NT2/D1 (cell line): ENCODE measurements around the gene TOP2B.

Experiments
- DNase-seq: peaks from one replicate; pipeline ENCODE4 v3.0.0-alpha.2; 2011; ENCODE audit warnings: low read depth, low spot score
- H3K27me3 ChIP-seq: 2 replicates; pipeline ENCODE4 v1.6.0; 2011; ENCODE audit warnings: mild to moderate bottlenecking; ENCODE audit not compliant: insufficient read length, insufficient read depth
- H3K36me3 ChIP-seq: 2 replicates; pipeline ENCODE4 v1.6.1; 2011; ENCODE audit warnings: mild to moderate bottlenecking, low read length, mixed read lengths; ENCODE audit not compliant: insufficient read depth, insufficient read length
- H3K4me1 ChIP-seq: 2 replicates; pipeline ENCODE4 v1.5.1; 2011; ENCODE audit not compliant: insufficient read depth, insufficient read length
- H3K4me3 ChIP-seq: 2 replicates; pipeline ENCODE4 v1.5.1; 2011; ENCODE audit warnings: low read depth; ENCODE audit not compliant: insufficient read length
- H3K9ac ChIP-seq: 2 replicates; pipeline ENCODE4 v1.6.0; 2011; ENCODE audit warnings: low read depth; ENCODE audit not compliant: insufficient read length
- H3K9me3 ChIP-seq: 2 replicates; pipeline ENCODE4 v1.5.1; 2011; ENCODE audit warnings: mild to moderate bottlenecking, low read length; ENCODE audit not compliant: insufficient read depth
- SUZ12 ChIP-seq: IDR thresholded peaks from 2 replicates; pipeline ENCODE4 v1.6.1; 2011; ENCODE audit not compliant: insufficient read length, insufficient read depth; ENCODE audit errors: extremely low read depth
- YY1 ChIP-seq: IDR thresholded peaks from 2 replicates; pipeline ENCODE4 v1.6.1; 2011; ENCODE audit not compliant: insufficient read length, insufficient read depth
- ZNF274 ChIP-seq: IDR thresholded peaks from 2 replicates; pipeline ENCODE4 v1.6.1; 2011; ENCODE audit warnings: mild to moderate bottlenecking, low read depth, low read length

The TOP2B gene

DNA sequence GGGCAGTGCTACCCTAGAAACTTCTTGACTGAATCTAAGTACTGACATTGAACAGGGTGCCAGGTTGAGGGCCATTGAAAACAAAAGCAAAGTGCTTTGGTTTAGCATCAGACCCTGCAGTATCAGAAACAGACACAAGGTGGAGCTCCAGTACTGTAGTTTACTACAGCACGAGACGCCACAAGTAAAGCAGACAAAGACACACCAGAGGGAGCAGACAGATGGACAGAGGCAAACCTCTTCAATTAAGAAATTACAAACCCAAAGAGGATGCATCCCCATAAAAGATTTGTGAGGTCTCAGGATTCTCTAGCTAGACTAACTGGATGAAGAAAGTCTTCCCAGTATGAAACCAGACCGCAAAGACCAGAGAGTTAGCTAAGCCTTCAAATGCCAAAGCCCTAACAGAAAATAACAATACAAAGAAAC is 16.6 kb downstream of the TOP2B start:
- H3K4me3 ChIP-seq: no peak overlapping the region
- H3K36me3 ChIP-seq: peaks cover 15% of the 10 kb centered on the region
- H3K9ac ChIP-seq: no peak overlapping the region
- H3K27me3 ChIP-seq: no peaks in the 10 kb centered on the region
- H3K4me1 ChIP-seq: no peaks in the 10 kb centered on the region
- DNase-seq: peak; percentile 87
- peaks cover 19% of the 10 kb centered on the region for H3K9me3 ChIP-seq
- no peak for TF ChIP-seq YY1
- TF ChIP-seq SUZ12: no peak
- TF ChIP-seq ZNF274: no peak

DNA sequence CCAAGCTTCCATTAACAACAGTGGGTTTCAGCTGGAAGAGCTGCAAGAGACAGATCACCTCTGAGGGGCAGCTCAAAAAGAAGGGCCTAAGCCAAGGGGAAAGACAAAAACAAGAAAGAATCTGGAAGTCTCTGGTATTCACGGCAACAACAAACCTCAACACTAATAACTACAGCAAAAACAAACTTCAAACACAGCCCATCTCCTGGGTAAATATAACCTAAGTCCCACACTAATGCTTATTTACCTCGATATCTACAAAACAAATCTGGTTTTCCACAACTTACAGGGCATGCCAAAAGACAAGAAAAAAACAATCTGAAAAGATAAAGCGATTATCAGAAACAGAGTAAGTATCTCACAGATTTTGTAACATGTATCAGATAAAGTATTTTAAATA is 29.7 kb downstream of the TOP2B start:
- Histone ChIP-seq H3K36me3 (peaks cover 54% of the 10 kb centered on the region), H3K9me3 (no peaks in the 10 kb centered on the region), H3K4me3 (no peak overlapping the region), H3K27me3 (no peaks in the 10 kb centered on the region), H3K4me1 (no peaks in the 10 kb centered on the region), H3K9ac (no peak overlapping the region)
- DNase-seq: no peak
- TF ChIP-seq YY1 (no peak), SUZ12 (no peak), ZNF274 (no peak)

DNA sequence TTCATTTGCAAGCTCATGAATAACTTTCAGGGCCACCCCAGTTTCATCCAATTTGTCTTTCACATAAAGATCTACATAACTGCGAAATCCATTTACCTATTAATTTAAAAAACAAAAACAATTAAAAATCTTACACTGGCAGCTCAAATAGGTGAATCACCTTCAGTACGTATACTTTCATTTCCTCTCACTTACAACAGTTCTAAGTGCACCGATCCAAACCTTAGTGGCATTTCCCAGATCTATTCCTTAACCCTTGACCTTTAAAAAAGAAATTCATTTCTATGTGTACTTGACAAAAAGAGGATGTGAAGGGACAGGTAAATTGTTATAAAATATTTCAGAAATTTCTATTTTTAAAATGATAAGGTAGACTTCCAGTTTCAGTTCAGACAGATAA is 30.8 kb downstream of the TOP2B start:
- Histone ChIP-seq H3K4me3 (no peak overlapping the region), H3K9me3 (no peaks in the 10 kb centered on the region), H3K4me1 (no peaks in the 10 kb centered on the region), H3K36me3 (peaks cover 63% of the 10 kb centered on the region), H3K27me3 (no peaks in the 10 kb centered on the region), H3K9ac (no peak overlapping the region)
- no peak for TF ChIP-seq YY1
- no peak for TF ChIP-seq ZNF274
- no peak for TF ChIP-seq SUZ12
- DNase-seq: no peak

DNA sequence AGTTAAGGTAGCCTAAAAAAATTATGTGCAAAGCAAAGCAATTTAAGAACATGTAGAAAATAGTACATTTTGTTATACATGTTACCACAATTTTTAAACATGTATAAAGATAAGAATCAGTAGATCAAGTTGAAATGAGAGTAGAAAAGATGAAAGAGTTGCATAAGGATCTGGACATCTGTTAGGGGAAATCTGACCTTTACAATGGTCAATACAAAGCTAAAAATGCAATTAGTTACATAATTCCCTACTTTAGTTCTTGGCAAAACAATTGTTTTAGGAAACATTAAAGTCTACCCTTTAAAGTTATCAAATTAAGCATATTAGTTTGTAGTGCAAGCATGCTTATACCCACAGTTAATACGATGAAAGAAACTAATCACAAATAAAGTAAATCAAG is 32.7 kb downstream of the TOP2B start:
- no peaks in the 10 kb centered on the region for H3K9me3 ChIP-seq
- no peaks in the 10 kb centered on the region for H3K4me1 ChIP-seq
- no peaks in the 10 kb centered on the region for H3K27me3 ChIP-seq
- H3K9ac ChIP-seq: no peak overlapping the region
- no peak for DNase-seq
- H3K4me3 ChIP-seq: no peak overlapping the region
- H3K36me3 ChIP-seq: peaks cover 79% of the 10 kb centered on the region
- TF ChIP-seq ZNF274 (no peak), YY1 (no peak), SUZ12 (no peak)

DNA sequence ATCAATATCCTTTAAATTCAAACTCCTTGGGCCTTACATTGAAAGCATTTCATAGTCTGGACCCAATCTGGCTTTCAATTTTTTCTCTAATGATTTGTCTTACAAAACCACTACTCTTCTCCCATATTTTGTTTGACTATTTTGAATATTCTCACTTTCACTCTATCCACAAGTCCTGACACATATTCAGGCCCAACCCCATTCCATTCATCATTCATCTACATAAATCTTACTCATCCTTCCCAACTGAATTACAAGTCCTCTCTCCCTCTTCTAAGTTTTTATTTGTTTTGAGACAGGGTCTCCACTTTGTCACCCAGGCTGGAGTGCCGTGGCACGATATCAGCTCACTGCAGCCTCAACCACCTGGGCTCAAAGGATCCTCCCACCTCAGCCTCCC is 43.6 kb downstream of the TOP2B start:
- peaks cover 69% of the 10 kb centered on the region for H3K36me3 ChIP-seq

DNA sequence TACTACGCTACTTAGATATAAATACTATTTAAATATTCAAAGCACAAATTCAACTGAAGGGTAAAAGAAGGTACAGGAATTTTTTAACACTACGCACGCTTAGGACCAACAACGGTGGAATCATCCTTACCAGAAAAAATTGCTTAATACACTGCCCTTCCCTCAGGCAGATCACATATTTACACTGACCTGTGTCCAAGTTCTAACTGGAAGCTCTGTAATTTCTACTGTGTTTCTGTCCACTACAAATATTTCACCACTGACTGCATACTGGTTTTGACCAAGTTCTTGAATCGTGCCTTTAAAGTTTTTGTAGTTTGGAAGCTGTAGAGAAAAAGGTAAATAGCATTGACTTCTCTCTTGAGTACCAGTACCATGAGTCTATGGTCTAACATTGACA is 44.2 kb downstream of the TOP2B start:
- DNase-seq: no peak
- H3K9me3 ChIP-seq: no peaks in the 10 kb centered on the region
- H3K4me1 ChIP-seq: no peaks in the 10 kb centered on the region
- H3K9ac ChIP-seq: no peak overlapping the region
- no peak overlapping the region for H3K4me3 ChIP-seq
- peaks cover 70% of the 10 kb centered on the region for H3K36me3 ChIP-seq
- TF ChIP-seq SUZ12 (no peak), ZNF274 (no peak), YY1 (no peak)
- no peaks in the 10 kb centered on the region for H3K27me3 ChIP-seq

More for the DNA sequence above, 43.6 kb downstream of the TOP2B start:
- TF ChIP-seq SUZ12 (no peak), ZNF274 (no peak), YY1 (no peak)
- H3K9ac ChIP-seq: no peak overlapping the region
- H3K4me3 ChIP-seq: no peak overlapping the region
- H3K9me3 ChIP-seq: no peaks in the 10 kb centered on the region
- no peak for DNase-seq
- H3K4me1 ChIP-seq: no peaks in the 10 kb centered on the region
- H3K27me3 ChIP-seq: no peaks in the 10 kb centered on the region

DNA sequence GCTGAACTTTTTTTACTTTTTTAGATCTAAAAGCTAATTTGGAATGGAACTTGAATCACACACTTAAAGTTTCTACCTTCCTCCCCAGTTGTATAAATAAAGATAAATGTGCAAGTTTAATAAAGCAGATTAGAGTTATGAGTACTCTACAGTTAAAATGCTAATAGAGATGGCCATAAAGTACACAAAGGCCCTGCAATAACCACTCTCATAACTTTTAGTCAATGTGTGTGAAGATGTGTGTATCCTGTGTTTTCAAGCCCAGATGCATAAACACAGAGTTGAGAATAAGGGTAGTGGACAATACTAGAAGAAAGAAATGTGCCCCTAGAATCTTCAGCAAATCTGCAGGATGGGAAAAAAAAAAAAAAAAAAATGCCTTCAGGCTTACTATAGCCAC is 45.3 kb downstream of the TOP2B start:
- DNase-seq: no peak
- Histone ChIP-seq H3K9me3 (no peaks in the 10 kb centered on the region), H3K36me3 (peaks cover 70% of the 10 kb centered on the region), H3K4me3 (no peak overlapping the region), H3K4me1 (no peaks in the 10 kb centered on the region), H3K27me3 (no peaks in the 10 kb centered on the region), H3K9ac (no peak overlapping the region)
- no peak for TF ChIP-seq YY1
- no peak for TF ChIP-seq ZNF274
- TF ChIP-seq SUZ12: no peak

DNA sequence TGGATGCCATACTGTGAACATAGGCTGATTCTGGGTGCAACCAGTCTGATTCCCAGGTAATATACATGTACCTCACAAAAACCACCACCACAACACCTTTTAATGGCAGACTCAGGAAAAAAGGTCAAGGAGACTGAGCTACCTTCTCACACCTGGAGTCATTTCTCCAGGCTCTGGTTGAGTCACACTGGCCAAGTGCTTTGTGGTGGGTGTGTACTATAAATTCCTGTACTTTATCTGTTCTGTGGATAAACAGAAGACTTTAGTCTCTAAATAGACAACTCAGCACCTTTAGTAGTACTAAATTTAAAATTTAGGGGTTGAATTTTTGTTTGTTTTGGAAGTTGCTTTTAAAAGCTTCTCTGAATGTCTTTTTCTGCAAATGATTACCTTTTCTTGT is 46.7 kb downstream of the TOP2B start:
- peaks cover 70% of the 10 kb centered on the region for H3K36me3 ChIP-seq
- H3K4me1 ChIP-seq: no peaks in the 10 kb centered on the region
- H3K27me3 ChIP-seq: no peaks in the 10 kb centered on the region

More for the DNA sequence above, 46.7 kb downstream of the TOP2B start:
- no peak overlapping the region for H3K4me3 ChIP-seq
- DNase-seq: no peak
- TF ChIP-seq YY1 (no peak), SUZ12 (no peak), ZNF274 (no peak)
- H3K9me3 ChIP-seq: no peaks in the 10 kb centered on the region
- H3K9ac ChIP-seq: no peak overlapping the region
